ENCODE data around the gene RPL37.
"Not testable (repeated sequence)": the region's sequence is repeated elsewhere in the genome, so short reads cannot be mapped to it uniquely, and the experiment has no call there.

The RPL37 gene

GRCh38 chr5:40787986-40788385 is 47.0 kb downstream of the RPL37 start:
- no peak overlapping the region for H3K4me3 ChIP-seq (ENCODE audit: low read length)
- no peaks in the 10 kb centered on the region for H3K9me2 ChIP-seq (replicated peaks; ENCODE audit: control insufficient read depth, low read length)
- H3K79me2 ChIP-seq (ENCODE audit: control insufficient read depth, low read length), result peaks cover 96% of the 10 kb centered on the region
- H3K4me1 ChIP-seq (ENCODE audit: control insufficient read depth, low read length), result peaks cover 4% of the 10 kb centered on the region; the same call in 1 of the 2 replicates
- H3K27ac ChIP-seq (ENCODE audit: low read depth, low read length), result no peak overlapping the region
- no peaks in the 10 kb centered on the region for H3F3A ChIP-seq (ENCODE audit: control insufficient read depth, insufficient read depth)
- no peaks in the 10 kb centered on the region for H3K27me3 ChIP-seq (ENCODE audit: control insufficient read depth, low read length)
- H3K4me2 ChIP-seq (ENCODE audit: low read length), result no peak overlapping the region
- peaks cover 8% of the 10 kb centered on the region; the same call in 1 of the 2 replicates for H4K20me1 ChIP-seq (ENCODE audit: control insufficient read depth, insufficient read depth, low read depth, low read length)
- H3K9me3 ChIP-seq (ENCODE audit: control insufficient read depth, insufficient read depth, low read length), result 0 out of 2 replicates have a peak, but pooled peaks cover 5% of the 10 kb centered on the region
- peaks cover 21% of the 10 kb centered on the region for H3K36me3 ChIP-seq (ENCODE audit: control insufficient read depth, low read length)
- TF ChIP-seq EZH2phosphoT487 (IDR thresholded peaks at IDR 0.05; ENCODE audit: borderline replicate concordance, low read length) (no peak), CTCF (IDR thresholded peaks at IDR 0.05; ENCODE audit: low read depth, low read length, poor library complexity, severe bottlenecking) (no peak)

GRCh38 chr5:40786664-40787063 is 48.4 kb downstream of the RPL37 start:
- H3K4me1 ChIP-seq (ENCODE audit: control insufficient read depth, low read length); H3F3A ChIP-seq (ENCODE audit: control insufficient read depth, insufficient read depth); H3K9me2 ChIP-seq (replicated peaks; ENCODE audit: control insufficient read depth, low read length); H3K27ac ChIP-seq (ENCODE audit: low read depth, low read length); H3K27me3 ChIP-seq (ENCODE audit: control insufficient read depth, low read length); H3K4me3 ChIP-seq (ENCODE audit: low read length); H4K20me1 ChIP-seq (ENCODE audit: control insufficient read depth, insufficient read depth, low read depth, low read length); H3K4me2 ChIP-seq (ENCODE audit: low read length); H3K9me3 ChIP-seq (ENCODE audit: control insufficient read depth, insufficient read depth, low read length): not testable (repeated sequence)
- Histone ChIP-seq H3K36me3 (ENCODE audit: control insufficient read depth, low read length) (peaks cover 21% of the 10 kb centered on the region), H3K79me2 (ENCODE audit: control insufficient read depth, low read length) (peaks cover 96% of the 10 kb centered on the region)

- H3K27ac ChIP-seq (ENCODE audit: low read depth, low read length), result no peak overlapping the region
- no peaks in the 10 kb centered on the region for H3F3A ChIP-seq (ENCODE audit: control insufficient read depth, insufficient read depth)
- peaks cover 4% of the 10 kb centered on the region; the same call in 1 of the 2 replicates for H3K4me1 ChIP-seq (ENCODE audit: control insufficient read depth, low read length)
- H3K4me3 ChIP-seq (ENCODE audit: low read length), result no peak overlapping the region
- H4K20me1 ChIP-seq (ENCODE audit: control insufficient read depth, insufficient read depth, low read depth, low read length), result peaks cover 8% of the 10 kb centered on the region; the same call in 1 of the 2 replicates
- peaks cover 17% of the 10 kb centered on the region for H3K36me3 ChIP-seq (ENCODE audit: control insufficient read depth, low read length)
- H3K9me3 ChIP-seq (ENCODE audit: control insufficient read depth, insufficient read depth, low read length), result 0 out of 2 replicates have a peak, but pooled peaks cover 5% of the 10 kb centered on the region
- no peaks in the 10 kb centered on the region for H3K9me2 ChIP-seq (replicated peaks; ENCODE audit: control insufficient read depth, low read length)
- no peak overlapping the region for H3K4me2 ChIP-seq (ENCODE audit: low read length)
- peaks cover 96% of the 10 kb centered on the region for H3K79me2 ChIP-seq (ENCODE audit: control insufficient read depth, low read length)
- H3K27me3 ChIP-seq (ENCODE audit: control insufficient read depth, low read length), result no peaks in the 10 kb centered on the region
- TF ChIP-seq CTCF (IDR thresholded peaks at IDR 0.05; ENCODE audit: low read depth, low read length, poor library complexity, severe bottlenecking), result no peak
- TF ChIP-seq EZH2phosphoT487 (IDR thresholded peaks at IDR 0.05; ENCODE audit: borderline replicate concordance, low read length), result no peak
These were observed 50.1 kb downstream of the RPL37 start for GRCh38 chr5:40784916-40785315.

- Histone ChIP-seq H3F3A (ENCODE audit: control insufficient read depth, insufficient read depth) (no peaks in the 10 kb centered on the region), H3K4me1 (ENCODE audit: control insufficient read depth, low read length) (peaks cover under 1% of the 10 kb centered on the region; the same call in 1 of the 2 replicates)
- TF ChIP-seq CTCF (IDR thresholded peaks at IDR 0.05; ENCODE audit: low read depth, low read length, poor library complexity, severe bottlenecking) (no peak), EZH2phosphoT487 (IDR thresholded peaks at IDR 0.05; ENCODE audit: borderline replicate concordance, low read length) (no peak)
These were observed 50.9 kb downstream of the RPL37 start for GRCh38 chr5:40784027-40784653.

More at GRCh38 chr5:40784027-40784653, 50.9 kb downstream of the RPL37 start:
- Histone ChIP-seq H3K36me3 (ENCODE audit: control insufficient read depth, low read length) (peaks cover 14% of the 10 kb centered on the region), H3K9me2 (replicated peaks; ENCODE audit: control insufficient read depth, low read length) (no peaks in the 10 kb centered on the region), H3K79me2 (ENCODE audit: control insufficient read depth, low read length) (peaks cover 96% of the 10 kb centered on the region), H4K20me1 (ENCODE audit: control insufficient read depth, insufficient read depth, low read depth, low read length) (peaks cover 8% of the 10 kb centered on the region; the same call in 1 of the 2 replicates), H3K27me3 (ENCODE audit: control insufficient read depth, low read length) (no peaks in the 10 kb centered on the region), H3K9me3 (ENCODE audit: control insufficient read depth, insufficient read depth, low read length) (0 out of 2 replicates have a peak, but pooled peaks cover 5% of the 10 kb centered on the region), H3K4me3 (ENCODE audit: low read length) (no peak overlapping the region), H3K4me2 (ENCODE audit: low read length) (no peak overlapping the region), H3K27ac (ENCODE audit: low read depth, low read length) (no peak overlapping the region)

All from DOHH2 (cell line).